Measurements from ENCODE around the gene COLQ.

GRCh38 chr3:15519096-15519495 is 2.4 kb downstream of the COLQ start:
- TF ChIP-seq POLR2A (IDR thresholded peaks at IDR 0.05; ENCODE audit: low read length) (no peak), GATA1 (IDR thresholded peaks at IDR 0.05; ENCODE audit: low read depth, low read length) (no peak)
